Astrocyte of the hippocampus (primary cell): Measurements from ENCODE around the gene NF2.

Source experiments
- DNase-seq: peaks from one replicate; pipeline ENCODE4 v3.0.0; 2011; ENCODE audit warnings: low read depth, low spot score

NF2 gene

GRCh38 chr22:29701155-29701999, 97.9 kb downstream of the NF2 start:
- DNase-seq: peak; percentile 48

GRCh38 chr22:29702000-29702930, 98.8 kb downstream of the NF2 start:
- DNase-seq: no peak

- DNase-seq: peak; percentile 38
Observed at GRCh38 chr22:29702931-29703501, 99.6 kb downstream of the NF2 start.

DNA sequence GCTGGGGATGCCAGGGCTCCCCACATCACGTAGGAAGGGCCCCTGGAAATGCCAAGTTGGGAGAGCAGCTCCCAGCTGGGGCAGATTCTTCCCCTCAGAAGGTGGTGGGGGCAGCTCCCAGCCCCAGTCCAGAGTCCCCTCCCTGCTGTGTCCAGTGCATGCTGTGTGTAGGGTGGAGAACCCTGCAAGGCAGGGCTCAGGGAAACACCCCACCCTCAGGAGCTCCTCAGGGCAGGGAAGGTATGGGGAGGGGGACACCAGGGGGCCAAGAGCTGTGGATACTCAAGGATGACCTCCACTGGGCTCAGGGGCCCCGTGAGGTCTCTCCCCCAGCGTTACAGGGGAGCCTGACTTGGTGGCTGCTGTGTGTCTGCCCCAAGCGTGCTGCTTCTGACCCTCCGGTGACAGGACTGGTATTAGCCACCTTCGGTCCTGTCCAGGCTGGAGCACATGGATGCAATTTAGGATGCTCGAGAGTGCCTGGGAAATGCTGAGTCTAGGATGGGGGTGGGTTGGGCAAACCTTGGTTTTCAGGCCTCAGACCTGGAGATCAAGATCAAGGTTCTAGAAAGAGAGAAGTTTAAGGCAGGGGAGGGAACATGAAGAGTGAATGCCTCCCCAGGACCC, 100.2 kb downstream of the NF2 start:
- DNase-seq: no peak

GRCh38 chr22:29704528-29705285, 101.3 kb downstream of the NF2 start:
- DNase-seq: peak; percentile 87

- DNase-seq: no peak
Observed at GRCh38 chr22:29705651-29706050, 102.2 kb downstream of the NF2 start.

GRCh38 chr22:29706486-29706885, 103.1 kb downstream of the NF2 start:
- DNase-seq: no peak

GRCh38 chr22:29707010-29707409, 103.6 kb downstream of the NF2 start:
- no peak for DNase-seq

DNA sequence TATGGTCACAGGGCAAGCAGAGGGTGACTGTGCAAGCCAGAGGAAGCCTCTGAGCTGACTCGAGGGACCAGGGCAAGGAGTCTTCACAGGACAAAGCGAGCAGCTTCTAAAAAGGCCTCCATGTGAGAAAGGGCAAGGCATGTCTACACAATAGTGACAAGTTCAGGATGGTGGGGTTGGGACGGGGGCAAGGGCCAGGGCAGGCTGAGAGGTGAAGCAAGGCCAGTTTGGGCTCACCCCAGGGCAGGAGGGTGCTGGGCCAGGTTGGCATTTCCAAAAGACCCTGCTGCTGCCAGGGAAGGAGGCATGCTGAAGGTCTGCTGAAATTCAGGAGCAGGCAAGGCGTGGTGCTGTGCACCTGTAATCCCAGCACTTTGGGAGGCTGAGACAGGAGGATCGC, 104.0 kb downstream of the NF2 start:
- DNase-seq: no peak

- DNase-seq: no peak
Observed at GRCh38 chr22:29710193-29710592, 106.8 kb downstream of the NF2 start.

DNA sequence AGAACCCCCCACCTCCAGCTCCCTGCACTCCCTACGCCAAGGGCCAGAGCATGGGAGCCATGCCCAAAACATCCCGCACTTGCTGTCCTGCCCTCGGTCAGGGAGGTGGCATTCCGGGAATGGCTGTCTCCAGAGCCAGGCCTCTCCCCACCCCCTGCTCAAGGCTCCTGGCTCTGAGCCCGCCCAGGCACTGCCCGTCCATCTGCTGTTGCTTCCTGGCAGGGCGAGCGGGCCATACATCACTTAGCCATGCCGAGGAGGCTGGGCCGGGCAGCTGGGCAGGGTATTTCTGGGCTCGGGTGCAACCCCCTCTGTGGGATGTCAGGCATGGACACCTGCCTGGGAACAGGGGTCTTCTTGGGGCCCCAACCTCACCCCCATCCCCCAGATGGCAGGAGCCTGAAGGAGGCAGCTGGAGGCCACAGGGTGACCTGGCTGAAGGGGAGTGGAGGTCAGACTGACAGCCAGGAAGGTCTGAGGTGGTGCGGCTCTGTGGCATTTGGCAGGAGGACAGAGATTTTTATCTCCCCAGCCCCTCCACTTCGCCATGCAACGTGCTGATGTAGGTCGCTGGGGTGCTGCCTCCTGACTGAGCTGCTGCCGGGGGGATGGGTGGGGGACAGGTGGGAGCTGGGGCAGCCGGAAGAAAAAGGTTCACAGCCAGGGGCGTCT, 107.6 kb downstream of the NF2 start:
- DNase-seq: peak; percentile 56

DNA sequence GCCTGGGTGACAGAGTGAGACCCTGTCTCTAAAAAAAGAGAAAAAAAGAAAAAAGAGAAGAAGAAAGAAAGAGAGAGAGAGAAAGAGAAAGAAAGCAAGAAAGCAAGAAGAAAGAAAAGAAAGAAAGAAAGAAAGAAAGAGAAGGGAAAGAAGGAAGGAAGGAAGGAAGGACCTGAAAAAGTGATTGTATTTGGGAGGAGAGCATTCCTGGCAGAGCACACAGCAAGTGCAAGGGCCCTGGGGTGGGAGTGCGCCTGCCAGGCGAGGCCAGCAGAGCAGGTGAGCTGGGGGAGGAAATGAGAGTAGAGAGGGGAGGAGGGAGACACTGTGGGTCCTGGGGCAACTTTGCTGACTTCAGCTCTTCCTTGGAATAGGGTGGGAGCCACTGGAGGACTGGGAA, 108.7 kb downstream of the NF2 start:
- DNase-seq: no peak

GRCh38 chr22:29713156-29713727, 109.8 kb downstream of the NF2 start:
- DNase-seq: no peak

DNA sequence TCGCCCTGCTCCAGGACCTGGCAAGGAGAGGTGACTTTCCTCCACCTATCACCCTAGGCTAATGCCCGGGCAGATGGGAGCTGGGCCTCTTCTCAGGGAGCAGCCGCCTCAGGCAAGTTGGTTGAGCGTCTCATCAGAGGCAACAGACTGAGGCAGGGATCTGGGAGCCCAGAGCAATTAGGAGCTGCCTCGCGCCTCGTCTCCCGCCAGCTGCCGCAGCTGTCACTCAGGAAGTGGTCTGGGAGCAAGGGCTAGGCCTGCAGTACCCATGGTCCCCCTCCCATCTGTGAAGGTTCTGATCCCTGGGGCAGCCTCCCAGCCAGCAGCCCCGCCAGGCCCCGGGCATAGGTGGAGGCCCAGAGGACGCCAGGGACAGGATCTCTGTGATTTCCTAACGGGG, 111.8 kb downstream of the NF2 start:
- no peak for DNase-seq

DNA sequence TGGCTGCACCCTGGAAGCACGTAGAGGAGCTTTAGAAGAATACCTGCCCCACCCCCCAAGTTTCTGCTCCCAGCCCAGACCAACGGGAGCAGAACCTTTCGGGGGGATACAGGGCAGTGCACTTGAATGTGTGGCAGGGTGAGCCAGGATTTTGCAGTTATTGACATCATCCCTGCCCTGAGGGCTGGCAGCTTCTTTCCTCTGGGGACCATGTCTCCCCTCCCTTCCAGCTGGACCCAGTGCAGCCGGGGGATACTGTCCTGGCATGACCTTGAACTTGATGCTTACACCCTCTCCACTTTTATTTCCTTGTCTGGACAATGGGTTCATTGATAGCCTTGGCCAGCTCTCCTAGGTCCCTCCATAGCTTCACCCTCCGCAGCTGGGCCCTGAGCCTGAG, 112.3 kb downstream of the NF2 start:
- DNase-seq: no peak

DNA sequence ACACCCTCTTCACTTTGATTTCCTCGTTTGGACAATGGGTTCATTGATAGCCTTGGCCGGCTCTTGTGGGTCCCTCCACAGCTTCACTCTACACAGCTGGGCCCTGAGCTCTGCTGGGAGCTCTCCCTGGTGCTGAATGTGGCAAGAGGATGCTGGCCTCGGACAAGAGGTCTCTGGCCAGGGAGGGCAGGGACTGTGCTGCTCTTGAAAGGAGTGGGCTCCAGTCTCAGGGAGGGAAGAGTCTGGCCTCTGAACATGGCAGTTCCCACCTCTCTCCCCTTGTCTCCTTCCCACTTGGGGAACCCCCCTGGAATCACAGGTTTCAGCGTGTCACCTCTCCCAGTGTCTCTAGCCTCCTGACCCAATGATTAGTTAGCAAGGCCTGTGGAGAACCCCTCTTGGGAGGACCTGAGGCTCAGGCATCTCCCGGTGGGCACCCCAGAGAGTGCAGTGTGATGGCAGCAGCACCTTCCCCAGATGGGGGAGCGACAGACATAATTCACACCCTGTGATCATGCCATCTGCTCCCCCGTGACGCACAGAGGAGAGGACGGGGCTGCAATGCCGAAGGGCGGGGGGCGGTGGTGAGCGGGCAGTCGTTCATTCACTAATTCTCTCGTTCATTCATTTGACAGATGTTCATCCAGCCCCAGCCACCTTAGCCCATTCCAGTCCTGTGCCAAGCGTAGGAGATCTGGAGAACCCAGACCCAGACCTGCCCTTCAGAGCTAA, 113.5 kb downstream of the NF2 start:
- DNase-seq: peak; percentile 92

DNA sequence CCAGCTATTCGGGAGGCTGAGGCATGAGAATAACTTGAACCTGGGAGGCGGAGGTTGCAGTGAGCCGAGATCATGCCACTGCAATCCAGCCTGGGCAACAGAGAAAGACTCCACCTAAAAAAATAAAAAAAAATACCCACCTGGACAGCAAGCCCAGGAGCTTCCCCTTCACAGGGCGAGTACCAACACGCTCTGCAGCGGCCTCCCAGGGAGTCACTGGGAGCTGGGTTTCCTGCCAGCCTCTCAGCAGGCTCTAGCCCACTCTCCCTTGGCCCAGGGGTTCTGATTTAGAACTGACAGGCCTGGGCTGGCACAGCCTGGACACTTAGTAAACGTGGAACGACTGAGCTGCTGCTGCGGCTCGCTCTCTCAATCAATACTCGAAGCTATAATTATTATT, 114.4 kb downstream of the NF2 start:
- DNase-seq: no peak

- DNase-seq: no peak
Observed at GRCh38 chr22:29718949-29719898, 115.8 kb downstream of the NF2 start.
